ENCODE measurements around the gene RNF169. TPM values are rescaled to one million over a fixed set of nuclear protein-coding genes. Genes with fewer than 3 reads are reported as not detected.
"Not testable (repeated sequence)": the region's sequence is repeated elsewhere in the genome, so short reads cannot be mapped to it uniquely, and the experiment has no call there.

RNF169 gene
- total RNA-seq, 1 experiment from 2014 or later, result 18.0 TPM

GRCh38 chr11:74744277-74744676, 4.4 kb upstream of the RNF169 start:
- Mint-ChIP-seq H3K4me3 (ENCODE audit: unreplicated experiment) (no peak overlapping the region), H3K36me3 (ENCODE audit: insufficient read depth, unreplicated experiment) (no peaks in the 10 kb centered on the region), H3K27ac (ENCODE audit: low read depth, unreplicated experiment) (no peak overlapping the region), H3K27me3 (ENCODE audit: insufficient read depth, unreplicated experiment) (no peaks in the 10 kb centered on the region), H3K4me1 (ENCODE audit: insufficient read depth, unreplicated experiment) (peaks cover 10% of the 10 kb centered on the region), H3K9me3 (ENCODE audit: unreplicated experiment) (no peaks in the 10 kb centered on the region)
- no peak for TF ChIP-seq CTCF (IDR thresholded peaks at IDR 0.05; ENCODE audit: unreplicated experiment)
- no TSS peak for BruUV-seq (replicated peaks)
- intact Hi-C loops (cut with micrococcal nuclease), result no loop called here
- ChIA-PET POLR2A (interaction anchor here (1.0 kb wide), 1 partner anchor 8 kb away, joined by 4 read pairs; no protein-coding TSS in a partner anchor), CTCF (interaction anchor here (0.8 to 1.2 kb wide), 5 partner anchors 8 to 97 kb away, joined by 3 to 9 read pairs (median 4); no protein-coding TSS in a partner anchor)
- no peak for DNase-seq (ENCODE audit: unreplicated experiment)

GRCh38 chr11:74746868-74747267, 1.8 kb upstream of the RNF169 start:
- peaks cover 17% of the 10 kb centered on the region for H3K4me1 Mint-ChIP-seq (ENCODE audit: insufficient read depth, unreplicated experiment)
- H3K27ac Mint-ChIP-seq (ENCODE audit: low read depth, unreplicated experiment), result no peak overlapping the region
- intact Hi-C loops (cut with micrococcal nuclease), result no loop called here
- no peaks in the 10 kb centered on the region for H3K27me3 Mint-ChIP-seq (ENCODE audit: insufficient read depth, unreplicated experiment)
- BruUV-seq (replicated peaks), result no TSS peak
- ChIA-PET POLR2A (interaction anchor here (0.9 kb wide), 1 partner anchor 26 kb away, joined by 3 read pairs; no protein-coding TSS in a partner anchor), CTCF (interaction anchor here (0.6 to 1.5 kb wide), 4 partner anchors 20 to 113 kb away, joined by 3 to 7 read pairs (median 4); no protein-coding TSS in a partner anchor)
- no peak for DNase-seq (ENCODE audit: unreplicated experiment)
- no peak for TF ChIP-seq CTCF (IDR thresholded peaks at IDR 0.05; ENCODE audit: unreplicated experiment)
- H3K36me3 Mint-ChIP-seq (ENCODE audit: insufficient read depth, unreplicated experiment), result no peaks in the 10 kb centered on the region
- H3K4me3 Mint-ChIP-seq (ENCODE audit: unreplicated experiment), result no peak overlapping the region
- H3K9me3 Mint-ChIP-seq (ENCODE audit: unreplicated experiment), result no peaks in the 10 kb centered on the region

- Mint-ChIP-seq H3K9me3 (ENCODE audit: unreplicated experiment) (no peaks in the 10 kb centered on the region), H3K27me3 (ENCODE audit: insufficient read depth, unreplicated experiment) (no peaks in the 10 kb centered on the region), H3K36me3 (ENCODE audit: insufficient read depth, unreplicated experiment) (no peaks in the 10 kb centered on the region), H3K4me1 (ENCODE audit: insufficient read depth, unreplicated experiment) (peaks cover 23% of the 10 kb centered on the region), H3K27ac (ENCODE audit: low read depth, unreplicated experiment) (peak overlapping the region; percentile 85), H3K4me3 (ENCODE audit: unreplicated experiment) (peak overlapping the region; percentile 91)
- intact Hi-C loops (cut with micrococcal nuclease), result no loop called here
- POLR2A ChIA-PET, result interaction anchor here (0.5 to 2.4 kb wide), 8 partner anchors 24 to 1247 kb away, joined by 3 to 13 read pairs (median 3); no protein-coding TSS in a partner anchor
- peak; percentile 56 for DNase-seq (ENCODE audit: unreplicated experiment)
- no TSS peak for BruUV-seq (replicated peaks)
- no peak for TF ChIP-seq CTCF (IDR thresholded peaks at IDR 0.05; ENCODE audit: unreplicated experiment)
- CTCF ChIA-PET, result interaction anchor here (1.3 to 1.6 kb wide), 2 partner anchors 23 to 114 kb away, joined by 3 to 4 read pairs; no protein-coding TSS in a partner anchor
Measured at GRCh38 chr11:74749127-74749964, 697 bp downstream of the RNF169 start.

- intact Hi-C loops (cut with micrococcal nuclease), result no loop called here
- Mint-ChIP-seq H3K27ac (ENCODE audit: low read depth, unreplicated experiment) (peak overlapping the region; percentile 85), H3K9me3 (ENCODE audit: unreplicated experiment) (no peaks in the 10 kb centered on the region), H3K4me1 (ENCODE audit: insufficient read depth, unreplicated experiment) (peaks cover 25% of the 10 kb centered on the region), H3K27me3 (ENCODE audit: insufficient read depth, unreplicated experiment) (no peaks in the 10 kb centered on the region), H3K4me3 (ENCODE audit: unreplicated experiment) (peak overlapping the region; percentile 91), H3K36me3 (ENCODE audit: insufficient read depth, unreplicated experiment) (no peaks in the 10 kb centered on the region)
- DNase-seq (ENCODE audit: unreplicated experiment), result no peak
- BruUV-seq (replicated peaks), result TSS peak; percentile 73
- CTCF ChIA-PET, result interaction anchor here (1.3 to 1.6 kb wide), 2 partner anchors 24 to 115 kb away, joined by 3 to 4 read pairs; no protein-coding TSS in a partner anchor
- no peak for TF ChIP-seq CTCF (IDR thresholded peaks at IDR 0.05; ENCODE audit: unreplicated experiment)
- POLR2A ChIA-PET, result interaction anchor here (1.0 to 2.4 kb wide), 6 partner anchors 10 to 414 kb away, joined by 3 to 13 read pairs (median 4); no protein-coding TSS in a partner anchor
Measured at GRCh38 chr11:74749965-74750296, 1.3 kb downstream of the RNF169 start.

- intact Hi-C loops (cut with micrococcal nuclease); H3K27ac Mint-ChIP-seq (ENCODE audit: low read depth, unreplicated experiment); H3K36me3 Mint-ChIP-seq (ENCODE audit: insufficient read depth, unreplicated experiment); DNase-seq (ENCODE audit: unreplicated experiment); H3K9me3 Mint-ChIP-seq (ENCODE audit: unreplicated experiment); H3K27me3 Mint-ChIP-seq (ENCODE audit: insufficient read depth, unreplicated experiment); BruUV-seq (replicated peaks): not testable (repeated sequence)
- peaks cover 31% of the 10 kb centered on the region for H3K4me1 Mint-ChIP-seq (ENCODE audit: insufficient read depth, unreplicated experiment)
- POLR2A ChIA-PET, result interaction anchor here (1.0 to 2.4 kb wide), 4 partner anchors 11 to 117 kb away, joined by 3 to 13 read pairs (median 4); no protein-coding TSS in a partner anchor
- H3K4me3 Mint-ChIP-seq (ENCODE audit: unreplicated experiment), result peak overlapping the region; percentile 91
- CTCF ChIA-PET, result interaction anchor here (1.3 to 1.6 kb wide), 2 partner anchors 25 to 115 kb away, joined by 3 to 4 read pairs; no protein-coding TSS in a partner anchor
Measured at GRCh38 chr11:74750598-74750997, 1.9 kb downstream of the RNF169 start.
